Measurements from ENCODE around the gene BMP5. TPM values are rescaled to one million over a fixed set of nuclear protein-coding genes. Genes with fewer than 3 reads are reported as not detected.

Gene BMP5
- total and polyA plus RNA-seq, 2 of the 8 experiments (the other 6 are each of a cell fraction or from before 2014, with no cell fraction given) = 0.02 TPM; not detected in 1

DNA sequence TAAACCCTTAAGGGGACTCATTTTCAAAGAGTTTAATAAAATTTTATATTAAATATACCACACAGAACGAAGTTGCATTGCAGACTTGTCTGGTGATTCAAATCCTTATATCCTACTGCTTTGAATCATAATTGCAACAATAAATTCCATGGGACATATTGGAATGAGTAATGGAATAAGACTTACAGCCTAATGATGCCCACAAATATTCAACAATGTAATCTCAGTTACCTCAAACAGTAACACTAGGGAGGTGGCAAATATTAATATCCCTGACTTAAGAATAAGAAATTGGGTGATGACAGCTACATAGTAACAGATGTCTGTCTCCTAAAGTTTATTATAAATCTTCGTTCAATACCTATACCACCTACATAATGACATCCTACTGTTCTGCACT lies 52.6 kb downstream of the BMP5 start:
- ChIA-PET POLR2A (ENCODE audit: partially characterized antibody) (no interaction called here), CTCF (ENCODE audit: partially characterized antibody) (no interaction called here)
- H3K9ac ChIP-seq (replicated peaks in 1 of 4; ENCODE audit: extremely low read depth in 1 of 4, low read depth in 3 of 4, low read length in 3 of 4) = no peak overlapping the region
- H2BK5ac ChIP-seq (ENCODE audit: low read depth, low read length) = no peak overlapping the region
- H3K4me3 ChIP-seq (ENCODE audit: extremely low read depth in 1 of 4, insufficient read depth in 2 of 4, low read depth in 3 of 4, low read length in 4 of 4) = no peak overlapping the region
- FAIRE-seq (no peak), DNase-seq (ENCODE audit: low read depth in 1 of 2, low spot score in 2 of 2) (no peak)
- H3K4ac ChIP-seq (replicated peaks; ENCODE audit: insufficient read length, low read depth, low read length) = no peak overlapping the region
- H4K91ac ChIP-seq (replicated peaks; ENCODE audit: insufficient read length, low read length) = no peak overlapping the region
- no peak overlapping the region for H2AK5ac ChIP-seq (ENCODE audit: low read depth, low read length)
- H3K14ac ChIP-seq (ENCODE audit: insufficient read length) = no peak overlapping the region
- H4K20me1 ChIP-seq (replicated peaks in 1 of 2; ENCODE audit: control insufficient read depth in 1 of 2, insufficient read depth in 2 of 2, low read length in 2 of 2) = no peaks in the 10 kb centered on the region
- no peak overlapping the region for H2BK12ac ChIP-seq (ENCODE audit: low read depth, low read length)
- no peak overlapping the region for H2AFZ ChIP-seq (ENCODE audit: low read length)
- no peak overlapping the region for H3K4me2 ChIP-seq (ENCODE audit: insufficient read depth in 1 of 2, low read depth in 2 of 2, low read length in 2 of 2)
- H4K8ac ChIP-seq (ENCODE audit: extremely low read depth, insufficient read depth, low read length) = no peak overlapping the region
- H3K18ac ChIP-seq (ENCODE audit: extremely low read depth, low read length) = no peak overlapping the region
- H3K9me3 ChIP-seq (ENCODE audit: insufficient read depth in 2 of 2, low read depth in 1 of 2, low read length in 1 of 2) = no peaks in the 10 kb centered on the region
- no peaks in the 10 kb centered on the region for H3K36me3 ChIP-seq (ENCODE audit: control insufficient read depth in 2 of 4, insufficient read depth in 4 of 4, low read length in 3 of 4)
- no peak overlapping the region for H2BK15ac ChIP-seq (ENCODE audit: low read length)
- TF ChIP-seq SAP30 (IDR thresholded peaks at IDR 0.05; ENCODE audit: insufficient read depth, insufficient replicate concordance, low read length) = no peak
- TF ChIP-seq CREB1 (IDR thresholded peaks at IDR 0.05) = no peak
- TF ChIP-seq RXRA (IDR thresholded peaks at IDR 0.05; ENCODE audit: insufficient read depth, low read depth, low read length) = no peak
- TF ChIP-seq, protein P1, sequence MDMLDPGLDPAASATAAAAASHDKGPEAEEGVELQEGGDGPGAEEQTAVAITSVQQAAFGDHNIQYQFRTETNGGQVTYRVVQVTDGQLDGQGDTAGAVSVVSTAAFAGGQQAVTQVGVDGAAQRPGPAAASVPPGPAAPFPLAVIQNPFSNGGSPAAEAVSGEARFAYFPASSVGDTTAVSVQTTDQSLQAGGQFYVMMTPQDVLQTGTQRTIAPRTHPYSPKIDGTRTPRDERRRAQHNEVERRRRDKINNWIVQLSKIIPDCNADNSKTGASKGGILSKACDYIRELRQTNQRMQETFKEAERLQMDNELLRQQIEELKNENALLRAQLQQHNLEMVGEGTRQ (IDR thresholded peaks at IDR 0.05; ENCODE audit: low read length) = no peak
- 96% methylated on average over 2 of the region's 2 CpGs; no CpG with 5 or more reads in 1 of the 2 experiments for WGBS, 2 experiments (ENCODE audit: extremely low coverage in 1 of 2, insufficient coverage in 1 of 2, insufficient read length in 1 of 2, insufficient replicate concordance in 2 of 2, low coverage in 1 of 2, low lambda C conversion rate in 2 of 2, missing lambda C conversion rate in 1 of 2)
- no peaks in the 10 kb centered on the region for H3K79me2 ChIP-seq (ENCODE audit: control insufficient read depth in 1 of 2, insufficient read depth in 2 of 2, low read length in 2 of 2)
- H2BK20ac ChIP-seq (ENCODE audit: low read length) = no peak overlapping the region
- no peaks in the 10 kb centered on the region for H3K79me1 ChIP-seq (ENCODE audit: low read depth, low read length)
- no peaks in the 10 kb centered on the region for H3K23me2 ChIP-seq (ENCODE audit: low read depth, low read length)
- no peaks in the 10 kb centered on the region for H3K4me1 ChIP-seq (replicated peaks in 1 of 4; ENCODE audit: control insufficient read depth in 3 of 4, insufficient read depth in 4 of 4, low read length in 3 of 4)
- H3K23ac ChIP-seq (ENCODE audit: insufficient read length) = no peak overlapping the region
- H3K27ac ChIP-seq (ENCODE audit: low read depth, low read length) = no peak overlapping the region
- H3K27me3 ChIP-seq (replicated peaks in 1 of 4; ENCODE audit: control insufficient read depth in 3 of 4, extremely low read depth in 1 of 4, insufficient read depth in 3 of 4, low read length in 3 of 4) = no peaks in the 10 kb centered on the region
- H3K56ac ChIP-seq (replicated peaks; ENCODE audit: insufficient read length, low read depth, low read length) = no peak overlapping the region
- no peak overlapping the region for H2BK120ac ChIP-seq (replicated peaks; ENCODE audit: low read depth, low read length)
- no peak overlapping the region for H4K5ac ChIP-seq (ENCODE audit: insufficient read length, low read depth, low read length)
